Parathyroid adenoma (tissue), 2 donors: ENCODE data around the gene ECE1.

ENCODE experiments used
- H2AFZ ChIP-seq: fragments of 300-600 bp; sonication (generic); one replicate; pipeline ENCODE4 v1.7.0; 2017; ENCODE audit warnings: antibody characterized with exemption, mild to moderate bottlenecking
- H3K27ac ChIP-seq: fragments of 300-600 bp; sonication (generic); one replicate; pipeline ENCODE4 v1.7.0; 2017
- H3K27me3 ChIP-seq: fragments of 300-600 bp; sonication (generic); one replicate; pipeline ENCODE4 v1.7.0; 2017; ENCODE audit warnings: low read length; ENCODE audit not compliant: control insufficient read depth, insufficient read depth
- H3K36me3 ChIP-seq: fragments of 300-600 bp; sonication (generic); one replicate; pipeline ENCODE4 v1.7.0; 2017; ENCODE audit warnings: low read length; ENCODE audit not compliant: control insufficient read depth, insufficient read depth
- H3K4me1 ChIP-seq: fragments of 300-600 bp; sonication (generic); one replicate; pipeline ENCODE4 v1.7.0; 2017; ENCODE audit warnings: control low read depth
- H3K4me2 ChIP-seq: fragments of 300-600 bp; sonication (generic); one replicate; pipeline ENCODE4 v1.7.0; 2017; ENCODE audit warnings: low read length
- H3K4me3 ChIP-seq: fragments of 300-600 bp; sonication (generic); one replicate; pipeline ENCODE4 v1.7.0; 2017; ENCODE audit warnings: low read depth, low read length
- H3K79me2 ChIP-seq: fragments of 300-600 bp; sonication (generic); one replicate; pipeline ENCODE4 v1.7.0; 2017; ENCODE audit warnings: control low read depth
- H3K9ac ChIP-seq: fragments of 300-600 bp; sonication (generic); one replicate; pipeline ENCODE4 v1.7.0; 2017; ENCODE audit warnings: mild to moderate bottlenecking
- H3K9me3 ChIP-seq: fragments of 300-600 bp; sonication (generic); one replicate; pipeline ENCODE4 v1.7.0; 2017; ENCODE audit warnings: low read length; ENCODE audit not compliant: control insufficient read depth
- CTCF ChIP-seq: fragments of 300-600 bp; sonication (generic); IDR thresholded peaks from one replicate; pipeline ENCODE4 v1.7.0; 2017; ENCODE audit warnings: antibody characterized with exemption, mild to moderate bottlenecking
- donor health status: primary hyperparathyroidism.

ECE1 gene

GRCh38 chr1:21280011-21280471, 10.2 kb downstream of the ECE1 start:
- H3K9me3 ChIP-seq = no peaks in the 10 kb centered on the region
- H3K27me3 ChIP-seq = no peaks in the 10 kb centered on the region
- H3K36me3 ChIP-seq = no peaks in the 10 kb centered on the region
- H3K4me3 ChIP-seq = no peak overlapping the region
- H3K4me2 ChIP-seq = no peak overlapping the region
- H3K27ac ChIP-seq = peak overlapping the region; percentile 72
- no peaks in the 10 kb centered on the region for H3K79me2 ChIP-seq
- no peaks in the 10 kb centered on the region for H3K4me1 ChIP-seq
- H2AFZ ChIP-seq = no peak overlapping the region
- H3K9ac ChIP-seq = no peak overlapping the region
- no peak for TF ChIP-seq CTCF

GRCh38 chr1:21278860-21279845, 11.1 kb downstream of the ECE1 start:
- no peaks in the 10 kb centered on the region for H3K36me3 ChIP-seq
- no peaks in the 10 kb centered on the region for H3K4me1 ChIP-seq
- no peaks in the 10 kb centered on the region for H3K9me3 ChIP-seq

GRCh38 chr1:21278208-21278859, 11.9 kb downstream of the ECE1 start:
- no peak overlapping the region for H3K9ac ChIP-seq
- H3K4me3 ChIP-seq = no peak overlapping the region
- no peaks in the 10 kb centered on the region for H3K27me3 ChIP-seq
- TF ChIP-seq CTCF = no peak
- H3K27ac ChIP-seq = peak overlapping the region; percentile 63
- H3K36me3 ChIP-seq = no peaks in the 10 kb centered on the region
- H3K4me2 ChIP-seq = no peak overlapping the region
- H3K79me2 ChIP-seq = no peaks in the 10 kb centered on the region
- H2AFZ ChIP-seq = no peak overlapping the region
- H3K9me3 ChIP-seq = no peaks in the 10 kb centered on the region
- H3K4me1 ChIP-seq = no peaks in the 10 kb centered on the region

More at GRCh38 chr1:21278860-21279845, 11.1 kb downstream of the ECE1 start:
- Histone ChIP-seq H3K27me3 (no peaks in the 10 kb centered on the region), H3K27ac (peak overlapping the region; percentile 72), H3K79me2 (no peaks in the 10 kb centered on the region), H3K9ac (no peak overlapping the region), H3K4me2 (no peak overlapping the region), H3K4me3 (no peak overlapping the region), H2AFZ (no peak overlapping the region)
- no peak for TF ChIP-seq CTCF

- Histone ChIP-seq H3K79me2 (no peaks in the 10 kb centered on the region), H3K4me1 (no peaks in the 10 kb centered on the region), H2AFZ (no peak overlapping the region), H3K27ac (peak overlapping the region; percentile 63), H3K27me3 (no peaks in the 10 kb centered on the region), H3K4me3 (no peak overlapping the region), H3K4me2 (no peak overlapping the region), H3K9me3 (no peaks in the 10 kb centered on the region), H3K9ac (no peak overlapping the region), H3K36me3 (no peaks in the 10 kb centered on the region)
- no peak for TF ChIP-seq CTCF
Measured at GRCh38 chr1:21277180-21277579, 13.1 kb downstream of the ECE1 start.
